Measurements from ENCODE around the gene KRT32. TPM values are rescaled to one million over a fixed set of nuclear protein-coding genes. Genes with fewer than 3 reads are reported as not detected.

The KRT32 gene
- total and polyA plus RNA-seq, 7 donors: not detected

GRCh38 chr17:41416479-41416878 is 50.7 kb downstream of the KRT32 start:
- Histone ChIP-seq H3K4me3 (no peak overlapping the region), H3K27ac (no peak overlapping the region), H3K4me1 (peaks cover 0 to 11% (median 6%) of the 10 kb centered on the region in 4 donors), H3K36me3 (no peaks in the 10 kb centered on the region), H3K27me3 (peaks cover 0 to 15% (median 3%) of the 10 kb centered on the region in 3 donors), H3K9me3 (no peaks in the 10 kb centered on the region)
- no peak for DNase-seq
- 90 to 94% methylated on average over 5 of the region's 5 CpGs for WGBS, 2 donors
- TF ChIP-seq CTCF (IDR thresholded peaks at IDR 0.05) (no peak), POLR2A (IDR thresholded peaks at IDR 0.05) (no peak), EP300 (IDR thresholded peaks at IDR 0.05) (no peak), POLR2AphosphoS5 (IDR thresholded peaks at IDR 0.05) (no peak)
- intact Hi-C loops (cut with DNase I): no loop called here

- Histone ChIP-seq H3K36me3 (no peaks in the 10 kb centered on the region), H3K27me3 (peaks cover 0 to 15% (median 3%) of the 10 kb centered on the region in 3 donors), H3K9me3 (no peaks in the 10 kb centered on the region), H3K4me1 (peaks cover 0 to 7% (median under 1%) of the 10 kb centered on the region in 4 donors), H3K27ac (no peak overlapping the region), H3K4me3 (no peak overlapping the region)
- TF ChIP-seq EP300 (IDR thresholded peaks at IDR 0.05): no peak
- TF ChIP-seq POLR2AphosphoS5 (IDR thresholded peaks at IDR 0.05): no peak
- TF ChIP-seq POLR2A (IDR thresholded peaks at IDR 0.05): no peak
- no peak for TF ChIP-seq CTCF (IDR thresholded peaks at IDR 0.05)
- no peak for DNase-seq
- WGBS, 2 donors: 68 to 81% methylated on average over 3 of the region's 3 CpGs
- intact Hi-C loops (cut with DNase I): no loop called here
These were observed 51.3 kb downstream of the KRT32 start for GRCh38 chr17:41415833-41416335.

- intact Hi-C loops (cut with DNase I): no loop called here
- no peaks in the 10 kb centered on the region for H3K9me3 ChIP-seq
- 80 to 88% methylated on average over 4 of the region's 4 CpGs for WGBS, 2 donors
- no peak overlapping the region for H3K4me3 ChIP-seq
- no peak for TF ChIP-seq CTCF (IDR thresholded peaks at IDR 0.05)
- peaks cover 0 to 7% (median 0%) of the 10 kb centered on the region in 4 donors for H3K4me1 ChIP-seq
- no peaks in the 10 kb centered on the region for H3K36me3 ChIP-seq
- H3K27ac ChIP-seq: no peak overlapping the region
- peaks cover 0 to 15% (median 3%) of the 10 kb centered on the region in 3 donors for H3K27me3 ChIP-seq
- DNase-seq: no peak
These were observed 51.8 kb downstream of the KRT32 start for GRCh38 chr17:41415411-41415810.

- Histone ChIP-seq H3K4me1 (peaks cover 0 to 7% (median 0%) of the 10 kb centered on the region in 4 donors), H3K27ac (no peak overlapping the region), H3K36me3 (no peaks in the 10 kb centered on the region), H3K27me3 (peaks cover 0 to 10% (median 3%) of the 10 kb centered on the region in 3 donors), H3K9me3 (no peaks in the 10 kb centered on the region), H3K4me3 (no peak overlapping the region)
- TF ChIP-seq EP300 (IDR thresholded peaks at IDR 0.05) (no peak), POLR2A (IDR thresholded peaks at IDR 0.05) (no peak), POLR2AphosphoS5 (IDR thresholded peaks at IDR 0.05) (no peak), CTCF (IDR thresholded peaks at IDR 0.05) (no peak)
- WGBS, 2 donors: 91 to 96% methylated on average over 2 of the region's 2 CpGs
- intact Hi-C loops (cut with DNase I): no loop called here
- DNase-seq: no peak
These were observed 53.2 kb downstream of the KRT32 start for GRCh38 chr17:41413982-41414381.

GRCh38 chr17:41413353-41413957 is 53.7 kb downstream of the KRT32 start:
- peaks cover 0 to 7% (median 3%) of the 10 kb centered on the region in 3 donors for H3K27me3 ChIP-seq
- TF ChIP-seq EP300 (IDR thresholded peaks at IDR 0.05) (no peak), POLR2AphosphoS5 (IDR thresholded peaks at IDR 0.05) (no peak), POLR2A (IDR thresholded peaks at IDR 0.05) (no peak), CTCF (IDR thresholded peaks at IDR 0.05) (no peak)
- no peak overlapping the region for H3K4me3 ChIP-seq
- intact Hi-C loops (cut with DNase I): no loop called here
- H3K9me3 ChIP-seq: no peaks in the 10 kb centered on the region
- no peak overlapping the region for H3K27ac ChIP-seq
- 50 to 58% methylated on average over 5 of the region's 5 CpGs for WGBS, 2 donors
- no peaks in the 10 kb centered on the region for H3K36me3 ChIP-seq
- DNase-seq: no peak
- H3K4me1 ChIP-seq: peaks cover 0 to 7% (median 0%) of the 10 kb centered on the region in 4 donors

All from sigmoid colon (tissue), 7 donors.